GM23338 (cell line): ENCODE data around the gene SLTM. TPM values are rescaled to one million over a fixed set of nuclear protein-coding genes. Genes with fewer than 3 reads are reported as not detected.

ENCODE experiments used
- ATAC-seq: fragments of 200-7000 bp; cut with Tn5 transposase; 3 replicates; pipeline ENCODE4 v1.9.1; 2020
- DNase-seq: peaks from one replicate; pipeline ENCODE4 v3.0.0-alpha.2; 2015; ENCODE audit warnings: low spot score
- H2AFZ ChIP-seq: fragments of 200-600 bp; sonication (generic); 2 replicates; pipeline ENCODE4 v1.8.0; 2016; ENCODE audit warnings: antibody characterized with exemption, mild to moderate bottlenecking, moderate library complexity
- H3F3A ChIP-seq: fragments of 200-600 bp; sonication (generic); replicated peaks from 2 replicates; pipeline ENCODE4 v1.8.0; 2017; ENCODE audit warnings: antibody characterized with exemption, mixed run types, low read depth
- H3K27ac ChIP-seq: fragments of 200-600 bp; sonication (generic); 2 replicates; pipeline ENCODE4 v1.6.1; 2016; ENCODE audit warnings: low read depth
- H3K27me3 ChIP-seq: fragments of 200-600 bp; sonication (generic); 2 replicates; pipeline ENCODE4 v1.8.0; 2016; ENCODE audit warnings: mild to moderate bottlenecking, mixed run types, moderate library complexity; ENCODE audit not compliant: insufficient read depth
- H3K36me3 ChIP-seq: fragments of 200-600 bp; sonication (generic); 2 replicates; pipeline ENCODE4 v1.8.0; 2016; ENCODE audit warnings: mild to moderate bottlenecking; ENCODE audit not compliant: insufficient read depth
- H3K4me1 ChIP-seq: fragments of 200-600 bp; sonication (generic); 2 replicates; pipeline ENCODE4 v1.8.0; 2016; ENCODE audit warnings: mild to moderate bottlenecking, moderate library complexity; ENCODE audit not compliant: insufficient read depth
- H3K4me2 ChIP-seq: fragments of 200-600 bp; sonication (generic); 2 replicates; pipeline ENCODE4 v1.7.1; 2017; ENCODE audit warnings: mixed run types
- H3K4me3 ChIP-seq: fragments of 200-600 bp; sonication (generic); 2 replicates; pipeline ENCODE4 v1.6.1; 2016; ENCODE audit warnings: mixed run types
- H3K79me2 ChIP-seq: fragments of 200-600 bp; sonication (generic); replicated peaks from 2 replicates; pipeline ENCODE4 v1.8.0; 2017; ENCODE audit warnings: mild to moderate bottlenecking; ENCODE audit not compliant: insufficient read depth
- H3K9me2 ChIP-seq: fragments of 200-600 bp; sonication (generic); 2 replicates; pipeline ENCODE4 v1.8.0; 2017; ENCODE audit not compliant: insufficient read depth
- H4K20me1 ChIP-seq: fragments of 200-600 bp; sonication (generic); replicated peaks from 2 replicates; pipeline ENCODE4 v1.8.0; 2017; ENCODE audit warnings: mild to moderate bottlenecking; ENCODE audit not compliant: insufficient read depth
- H3K27ac Mint-ChIP-seq: 2 replicates; pipeline ENCODE4 v1.8.0; 2020; ENCODE audit warnings: inconsistent platforms, mild to moderate bottlenecking, moderate library complexity, mixed read lengths
- H3K27me3 Mint-ChIP-seq: 3 replicates; pipeline ENCODE4 v1.8.0; 2022; ENCODE audit warnings: low read depth, mild to moderate bottlenecking, moderate library complexity, mixed read lengths, inconsistent platforms; ENCODE audit not compliant: insufficient read depth, poor library complexity
- H3K36me3 Mint-ChIP-seq: 3 replicates; pipeline ENCODE4 v1.8.0; 2021; ENCODE audit warnings: low read depth, mild to moderate bottlenecking, inconsistent platforms, moderate library complexity, mixed read lengths
- H3K4me1 Mint-ChIP-seq: 3 replicates; pipeline ENCODE4 v1.8.0; 2020; ENCODE audit warnings: mild to moderate bottlenecking, inconsistent platforms, mixed read lengths
- H3K4me3 Mint-ChIP-seq: 3 replicates; pipeline ENCODE4 v1.8.0; 2021; ENCODE audit warnings: moderate library complexity, mild to moderate bottlenecking, inconsistent platforms, mixed read lengths
- H3K9me3 Mint-ChIP-seq: 3 replicates; pipeline ENCODE4 v1.8.0; 2020; ENCODE audit warnings: moderate library complexity, mild to moderate bottlenecking, inconsistent platforms, mixed read lengths
- CREB1 ChIP-seq: fragments of 250-450 bp; sonication (Bioruptor Pico); IDR thresholded peaks from 2 replicates; pipeline ENCODE4 v1.5.0; 2020; ENCODE audit warnings: low read depth, mild to moderate bottlenecking, moderate library complexity
- EZH2 ChIP-seq: fragments of 200-600 bp; sonication (generic); IDR thresholded peaks from one replicate; pipeline ENCODE4 v1.8.0; 2017; ENCODE audit warnings: antibody characterized with exemption, mild to moderate bottlenecking, low read depth; ENCODE audit not compliant: unreplicated experiment
- EZH2phosphoT487 ChIP-seq: fragments of 200-600 bp; sonication (generic); IDR thresholded peaks from one replicate; pipeline ENCODE4 v1.8.1; 2018; ENCODE audit warnings: antibody characterized with exemption; ENCODE audit not compliant: unreplicated experiment
- JUNB ChIP-seq: IDR thresholded peaks from one replicate; pipeline ENCODE4 v1.6.1; 2016; ENCODE audit warnings: antibody characterized with exemption; ENCODE audit not compliant: unreplicated experiment
- NANOG ChIP-seq: IDR thresholded peaks from 2 replicates; pipeline ENCODE4 v1.6.1; 2016; ENCODE audit warnings: antibody characterized with exemption, borderline replicate concordance
- POLR2AphosphoS5 ChIP-seq: IDR thresholded peaks from 2 replicates; pipeline ENCODE4 v1.6.1; 2016; ENCODE audit warnings: antibody characterized with exemption, low read depth
- REST ChIP-seq: IDR thresholded peaks from one replicate; pipeline ENCODE4 v1.6.1; 2018; ENCODE audit warnings: antibody characterized with exemption; ENCODE audit not compliant: unreplicated experiment
- STAT1 ChIP-seq: IDR thresholded peaks from one replicate; pipeline ENCODE4 v1.6.1; 2016; ENCODE audit warnings: antibody characterized with exemption; ENCODE audit not compliant: unreplicated experiment
- ZNF114 ChIP-seq: fragments of 250-450 bp; sonication (Bioruptor Pico); IDR thresholded peaks from 2 replicates; pipeline ENCODE4 v1.5.0; 2020; ENCODE audit warnings: mild to moderate bottlenecking, moderate library complexity
- ZNF331 ChIP-seq: fragments of 250-450 bp; sonication (Bioruptor Pico); IDR thresholded peaks from 2 replicates; pipeline ENCODE4 v1.5.0; 2020; ENCODE audit warnings: low read depth, mild to moderate bottlenecking, moderate library complexity
- polyA plus RNA-seq: library from polyadenylated mRNA; unstranded; fragments of >200 nt; fragmentation: Nextera tagmentation; extraction: Ambion mirVana; gene quantifications from 2 replicates; pipeline ENCODE4 v1.2.1, GENCODE V29; 2016
- total RNA-seq: library from RNA; depleted of rRNA; stranded (reverse); fragments of >200 nt; shearing (Covaris generic); gene quantifications from 2 replicates; pipeline ENCODE4 v1.2.3, GENCODE V29; 2014
- TF ChIP-seq, protein P1 (sequence below): IDR thresholded peaks from 2 replicates; pipeline ENCODE4 v1.6.1; 2016; ENCODE audit warnings: antibody characterized with exemption
- TF ChIP-seq, protein P2 (sequence below): fragments of 250-450 bp; sonication (Bioruptor Pico); IDR thresholded peaks from 2 replicates; pipeline ENCODE4 v1.5.0; 2020; ENCODE audit warnings: mild to moderate bottlenecking, moderate library complexity
- TF ChIP-seq, protein P3 (sequence below), 2 experiments: fragments of 200-600 bp in 1 of 2; sonication (generic) in 1 of 2; conservative IDR thresholded peaks; 2 replicates each; pipeline versions ENCODE4 v1.5.1 to v1.6.1; 2016 to 2017; ENCODE audit warnings: antibody characterized with exemption in 2 of 2, low read depth in 2 of 2, mild to moderate bottlenecking in 2 of 2, moderate library complexity in 1 of 2

The SLTM gene
- total and polyA plus RNA-seq, 2 experiments from 2014 or later: 210 to 476 TPM

- Mint-ChIP-seq H3K4me3 (no peak overlapping the region), H3K36me3 (peaks cover 74% of the 10 kb centered on the region), H3K27me3 (peaks cover 4% of the 10 kb centered on the region), H3K4me1 (peaks cover 31% of the 10 kb centered on the region), H3K9me3 (no peaks in the 10 kb centered on the region; the same call in 2 of the 3 replicates), H3K27ac (no peak overlapping the region; the same call in 1 of the 2 replicates)
- Histone ChIP-seq H3K79me2 (peaks cover 96% of the 10 kb centered on the region), H3K36me3 (peaks cover 6% of the 10 kb centered on the region; the same call in 1 of the 2 replicates), H3K4me2 (peak overlapping the region; percentile 9; the same call in 1 of the 2 replicates), H3K27ac (peak overlapping the region; percentile 42), H4K20me1 (peaks cover 20% of the 10 kb centered on the region; the same call in 1 of the 2 replicates), H3K27me3 (no peaks in the 10 kb centered on the region), H3K4me1 (peaks cover 52% of the 10 kb centered on the region), H3K9me2 (no peaks in the 10 kb centered on the region), H3K4me3 (no peak overlapping the region), H2AFZ (no peak overlapping the region), H3F3A (no peaks in the 10 kb centered on the region)
- TF ChIP-seq JUNB (no peak), ZNF114 (CRISPR knock-in tag) (no peak), STAT1 (no peak), ZNF331 (CRISPR knock-in tag) (no peak), NANOG (no peak), REST (no peak), EZH2phosphoT487 (no peak), EZH2 (no peak), POLR2AphosphoS5 (no peak), CREB1 (CRISPR knock-in tag) (no peak)
- TF ChIP-seq, protein P1, sequence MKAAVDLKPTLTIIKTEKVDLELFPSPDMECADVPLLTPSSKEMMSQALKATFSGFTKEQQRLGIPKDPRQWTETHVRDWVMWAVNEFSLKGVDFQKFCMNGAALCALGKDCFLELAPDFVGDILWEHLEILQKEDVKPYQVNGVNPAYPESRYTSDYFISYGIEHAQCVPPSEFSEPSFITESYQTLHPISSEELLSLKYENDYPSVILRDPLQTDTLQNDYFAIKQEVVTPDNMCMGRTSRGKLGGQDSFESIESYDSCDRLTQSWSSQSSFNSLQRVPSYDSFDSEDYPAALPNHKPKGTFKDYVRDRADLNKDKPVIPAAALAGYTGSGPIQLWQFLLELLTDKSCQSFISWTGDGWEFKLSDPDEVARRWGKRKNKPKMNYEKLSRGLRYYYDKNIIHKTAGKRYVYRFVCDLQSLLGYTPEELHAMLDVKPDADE: no peak
- TF ChIP-seq, protein P2, sequence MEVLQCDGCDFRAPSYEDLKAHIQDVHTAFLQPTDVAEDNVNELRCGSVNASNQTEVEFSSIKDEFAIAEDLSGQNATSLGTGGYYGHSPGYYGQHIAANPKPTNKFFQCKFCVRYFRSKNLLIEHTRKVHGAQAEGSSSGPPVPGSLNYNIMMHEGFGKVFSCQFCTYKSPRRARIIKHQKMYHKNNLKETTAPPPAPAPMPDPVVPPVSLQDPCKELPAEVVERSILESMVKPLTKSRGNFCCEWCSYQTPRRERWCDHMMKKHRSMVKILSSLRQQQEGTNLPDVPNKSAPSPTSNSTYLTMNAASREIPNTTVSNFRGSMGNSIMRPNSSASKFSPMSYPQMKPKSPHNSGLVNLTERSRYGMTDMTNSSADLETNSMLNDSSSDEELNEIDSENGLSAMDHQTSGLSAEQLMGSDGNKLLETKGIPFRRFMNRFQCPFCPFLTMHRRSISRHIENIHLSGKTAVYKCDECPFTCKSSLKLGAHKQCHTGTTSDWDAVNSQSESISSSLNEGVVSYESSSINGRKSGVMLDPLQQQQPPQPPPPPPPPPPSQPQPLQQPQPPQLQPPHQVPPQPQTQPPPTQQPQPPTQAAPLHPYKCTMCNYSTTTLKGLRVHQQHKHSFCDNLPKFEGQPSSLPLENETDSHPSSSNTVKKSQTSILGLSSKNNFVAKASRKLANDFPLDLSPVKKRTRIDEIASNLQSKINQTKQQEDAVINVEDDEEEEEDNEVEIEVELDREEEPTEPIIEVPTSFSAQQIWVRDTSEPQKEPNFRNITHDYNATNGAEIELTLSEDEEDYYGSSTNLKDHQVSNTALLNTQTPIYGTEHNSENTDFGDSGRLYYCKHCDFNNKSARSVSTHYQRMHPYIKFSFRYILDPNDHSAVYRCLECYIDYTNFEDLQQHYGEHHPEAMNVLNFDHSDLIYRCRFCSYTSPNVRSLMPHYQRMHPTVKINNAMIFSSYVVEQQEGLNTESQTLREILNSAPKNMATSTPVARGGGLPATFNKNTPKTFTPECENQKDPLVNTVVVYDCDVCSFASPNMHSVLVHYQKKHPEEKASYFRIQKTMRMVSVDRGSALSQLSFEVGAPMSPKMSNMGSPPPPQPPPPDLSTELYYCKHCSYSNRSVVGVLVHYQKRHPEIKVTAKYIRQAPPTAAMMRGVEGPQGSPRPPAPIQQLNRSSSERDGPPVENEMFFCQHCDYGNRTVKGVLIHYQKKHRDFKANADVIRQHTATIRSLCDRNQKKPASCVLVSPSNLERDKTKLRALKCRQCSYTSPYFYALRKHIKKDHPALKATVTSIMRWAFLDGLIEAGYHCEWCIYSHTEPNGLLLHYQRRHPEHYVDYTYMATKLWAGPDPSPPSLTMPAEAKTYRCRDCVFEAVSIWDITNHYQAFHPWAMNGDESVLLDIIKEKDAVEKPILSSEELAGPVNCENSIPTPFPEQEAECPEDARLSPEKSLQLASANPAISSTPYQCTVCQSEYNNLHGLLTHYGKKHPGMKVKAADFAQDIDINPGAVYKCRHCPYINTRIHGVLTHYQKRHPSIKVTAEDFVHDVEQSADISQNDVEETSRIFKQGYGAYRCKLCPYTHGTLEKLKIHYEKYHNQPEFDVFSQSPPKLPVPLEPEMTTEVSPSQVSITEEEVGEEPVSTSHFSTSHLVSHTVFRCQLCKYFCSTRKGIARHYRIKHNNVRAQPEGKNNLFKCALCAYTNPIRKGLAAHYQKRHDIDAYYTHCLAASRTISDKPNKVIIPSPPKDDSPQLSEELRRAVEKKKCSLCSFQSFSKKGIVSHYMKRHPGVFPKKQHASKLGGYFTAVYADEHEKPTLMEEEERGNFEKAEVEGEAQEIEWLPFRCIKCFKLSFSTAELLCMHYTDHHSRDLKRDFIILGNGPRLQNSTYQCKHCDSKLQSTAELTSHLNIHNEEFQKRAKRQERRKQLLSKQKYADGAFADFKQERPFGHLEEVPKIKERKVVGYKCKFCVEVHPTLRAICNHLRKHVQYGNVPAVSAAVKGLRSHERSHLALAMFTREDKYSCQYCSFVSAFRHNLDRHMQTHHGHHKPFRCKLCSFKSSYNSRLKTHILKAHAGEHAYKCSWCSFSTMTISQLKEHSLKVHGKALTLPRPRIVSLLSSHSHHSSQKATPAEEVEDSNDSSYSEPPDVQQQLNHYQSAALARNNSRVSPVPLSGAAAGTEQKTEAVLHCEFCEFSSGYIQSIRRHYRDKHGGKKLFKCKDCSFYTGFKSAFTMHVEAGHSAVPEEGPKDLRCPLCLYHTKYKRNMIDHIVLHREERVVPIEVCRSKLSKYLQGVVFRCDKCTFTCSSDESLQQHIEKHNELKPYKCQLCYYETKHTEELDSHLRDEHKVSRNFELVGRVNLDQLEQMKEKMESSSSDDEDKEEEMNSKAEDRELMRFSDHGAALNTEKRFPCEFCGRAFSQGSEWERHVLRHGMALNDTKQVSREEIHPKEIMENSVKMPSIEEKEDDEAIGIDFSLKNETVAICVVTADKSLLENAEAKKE (CRISPR knock-in tag): no peak
- TF ChIP-seq, protein P3, sequence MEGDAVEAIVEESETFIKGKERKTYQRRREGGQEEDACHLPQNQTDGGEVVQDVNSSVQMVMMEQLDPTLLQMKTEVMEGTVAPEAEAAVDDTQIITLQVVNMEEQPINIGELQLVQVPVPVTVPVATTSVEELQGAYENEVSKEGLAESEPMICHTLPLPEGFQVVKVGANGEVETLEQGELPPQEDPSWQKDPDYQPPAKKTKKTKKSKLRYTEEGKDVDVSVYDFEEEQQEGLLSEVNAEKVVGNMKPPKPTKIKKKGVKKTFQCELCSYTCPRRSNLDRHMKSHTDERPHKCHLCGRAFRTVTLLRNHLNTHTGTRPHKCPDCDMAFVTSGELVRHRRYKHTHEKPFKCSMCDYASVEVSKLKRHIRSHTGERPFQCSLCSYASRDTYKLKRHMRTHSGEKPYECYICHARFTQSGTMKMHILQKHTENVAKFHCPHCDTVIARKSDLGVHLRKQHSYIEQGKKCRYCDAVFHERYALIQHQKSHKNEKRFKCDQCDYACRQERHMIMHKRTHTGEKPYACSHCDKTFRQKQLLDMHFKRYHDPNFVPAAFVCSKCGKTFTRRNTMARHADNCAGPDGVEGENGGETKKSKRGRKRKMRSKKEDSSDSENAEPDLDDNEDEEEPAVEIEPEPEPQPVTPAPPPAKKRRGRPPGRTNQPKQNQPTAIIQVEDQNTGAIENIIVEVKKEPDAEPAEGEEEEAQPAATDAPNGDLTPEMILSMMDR (conservative IDR thresholded peaks at IDR 0.05; ENCODE audit: low read depth in 2 of 2): no peak
- DNase-seq (no peak), ATAC-seq (no peak)
Measured at GRCh38 chr15:58926823-58927222, 6.7 kb downstream of the SLTM start.
